ENCODE measurements around the gene KCNH8.

- TF ChIP-seq EZH2 (IDR thresholded peaks at IDR 0.05; ENCODE audit: insufficient read depth, poor library complexity, severe bottlenecking) (no peak), EZH2phosphoT487 (IDR thresholded peaks at IDR 0.05; ENCODE audit: insufficient read depth, low read depth) (no peak)
Measured at GRCh38 chr3:19105826-19106225, 42.5 kb upstream of the KCNH8 start.
